Measurements from ENCODE around the gene TNFRSF12A. TPM values are rescaled to one million over a fixed set of nuclear protein-coding genes. Genes with fewer than 3 reads are reported as not detected.

TNFRSF12A gene
- total and polyA plus RNA-seq, 9 of the 15 experiments (the other 6 are each of a cell fraction or from before 2014, with no cell fraction given) = 0.41 to 61.8 (median 26.5) TPM

GRCh38 chr16:3021449-3022207 lies 1.5 kb downstream of the TNFRSF12A start (continued):
- no peak for TF ChIP-seq GTF2B (IDR thresholded peaks at IDR 0.05; ENCODE audit: extremely low read depth, insufficient read length)
- TF ChIP-seq PKNOX1 (IDR thresholded peaks at IDR 0.05) = no peak
- TF ChIP-seq BRCA1 (IDR thresholded peaks at IDR 0.05) = no peak
- 0 out of 2 replicates have a peak, but pooled peaks have one; percentile 77 for TF ChIP-seq BRCA1 (CRISPR knock-in tag; IDR thresholded peaks at IDR 0.05)
- TF ChIP-seq COPS2 (conservative IDR thresholded peaks at IDR 0.05) = no peak
- no peak for TF ChIP-seq NCOA6 (IDR thresholded peaks at IDR 0.05)
- TF ChIP-seq FOXP1 (CRISPR knock-in tag; IDR thresholded peaks at IDR 0.05) = 0 out of 2 replicates have a peak, but pooled peaks have one; percentile 64
- peak in 1 of 2 experiments; percentile 37; a peak in 1 of 4 replicates for TF ChIP-seq NRF1 (conservative IDR thresholded peaks at IDR 0.05 in 1 of 2, IDR thresholded peaks at IDR 0.05 in 1 of 2)
- no peak for TF ChIP-seq ZNF121 (CRISPR knock-in tag; conservative IDR thresholded peaks at IDR 0.05)
- no peak for TF ChIP-seq ARID2 (IDR thresholded peaks at IDR 0.05)
- no peak for TF ChIP-seq KAT2B (IDR thresholded peaks at IDR 0.05; ENCODE audit: low read depth, low read length)
- TF ChIP-seq ZNF79 (CRISPR knock-in tag; IDR thresholded peaks at IDR 0.05; ENCODE audit: low read depth) = no peak
- TF ChIP-seq ZNF780A (CRISPR knock-in tag; IDR thresholded peaks at IDR 0.05) = no peak
- TF ChIP-seq ASH1L (IDR thresholded peaks at IDR 0.05; ENCODE audit: borderline replicate concordance, low read depth, partially characterized antibody) = no peak
- TF ChIP-seq SUPT5H (IDR thresholded peaks at IDR 0.05) = no peak
- TF ChIP-seq CEBPB (tag; IDR thresholded peaks at IDR 0.05) = no peak
- TF ChIP-seq SP2 (IDR thresholded peaks at IDR 0.05; ENCODE audit: extremely low read depth, low read depth, low read length, poor library complexity, severe bottlenecking) = no peak
- TF ChIP-seq EZH2 (IDR thresholded peaks at IDR 0.05; ENCODE audit: borderline replicate concordance, low read depth, low read length) = no peak
- TF ChIP-seq UBTF (IDR thresholded peaks at IDR 0.05; ENCODE audit: borderline replicate concordance in 1 of 2, low read depth in 2 of 2, low read length in 2 of 2) = 0 out of 4 replicates have a peak, but pooled peaks of 1 of the 2 experiments have one; percentile 3
- no peak for TF ChIP-seq ZNF217 (CRISPR knock-in tag; IDR thresholded peaks at IDR 0.05)
- TF ChIP-seq RBM25 (IDR thresholded peaks at IDR 0.05; ENCODE audit: low read depth, low read length, severe bottlenecking) = no peak
- TF ChIP-seq ZBTB26 (CRISPR knock-in tag; IDR thresholded peaks at IDR 0.05) = no peak
- no peak for TF ChIP-seq MEIS2 (IDR thresholded peaks at IDR 0.05; ENCODE audit: partially characterized antibody)

Measured in K562 (cell line).